HL-60 (cell line): ENCODE results near the gene CCK.

ENCODE experiments used
- POLR2AphosphoS5 ChIP-seq: IDR thresholded peaks from 2 replicates; pipeline ENCODE4 v1.6.1; 2012; ENCODE audit warnings: low read depth
- TF ChIP-seq, protein P1 (sequence below): IDR thresholded peaks from one replicate; pipeline ENCODE4 v1.5.1; 2011; ENCODE audit warnings: low read length, control low read depth, inconsistent platforms; ENCODE audit not compliant: insufficient read depth
- TF ChIP-seq, protein P2 (sequence below): IDR thresholded peaks from 2 replicates; pipeline ENCODE4 v1.6.1; 2012; ENCODE audit warnings: low read depth; ENCODE audit not compliant: insufficient replicate concordance

DNA sequence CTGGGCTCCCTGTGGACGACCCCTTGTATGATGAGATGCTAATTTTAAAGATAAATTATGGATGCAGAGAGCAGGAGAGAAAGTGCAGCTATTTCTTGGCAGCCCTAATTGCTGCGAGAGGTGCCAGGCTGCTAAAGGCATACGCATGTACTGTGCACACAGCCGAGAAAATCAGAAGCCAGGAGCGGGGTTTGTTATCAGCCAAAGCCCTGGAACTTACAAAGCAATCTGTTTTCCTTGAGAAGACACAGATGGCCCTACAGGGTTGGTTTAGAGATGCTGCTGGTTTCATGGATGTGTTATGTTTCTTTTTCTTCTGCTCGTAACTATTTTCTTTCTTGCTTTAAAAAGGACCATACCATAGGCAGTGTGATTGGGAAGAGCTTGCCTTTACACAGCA lies 11.7 kb upstream of the CCK start:
- TF ChIP-seq, protein P1, sequence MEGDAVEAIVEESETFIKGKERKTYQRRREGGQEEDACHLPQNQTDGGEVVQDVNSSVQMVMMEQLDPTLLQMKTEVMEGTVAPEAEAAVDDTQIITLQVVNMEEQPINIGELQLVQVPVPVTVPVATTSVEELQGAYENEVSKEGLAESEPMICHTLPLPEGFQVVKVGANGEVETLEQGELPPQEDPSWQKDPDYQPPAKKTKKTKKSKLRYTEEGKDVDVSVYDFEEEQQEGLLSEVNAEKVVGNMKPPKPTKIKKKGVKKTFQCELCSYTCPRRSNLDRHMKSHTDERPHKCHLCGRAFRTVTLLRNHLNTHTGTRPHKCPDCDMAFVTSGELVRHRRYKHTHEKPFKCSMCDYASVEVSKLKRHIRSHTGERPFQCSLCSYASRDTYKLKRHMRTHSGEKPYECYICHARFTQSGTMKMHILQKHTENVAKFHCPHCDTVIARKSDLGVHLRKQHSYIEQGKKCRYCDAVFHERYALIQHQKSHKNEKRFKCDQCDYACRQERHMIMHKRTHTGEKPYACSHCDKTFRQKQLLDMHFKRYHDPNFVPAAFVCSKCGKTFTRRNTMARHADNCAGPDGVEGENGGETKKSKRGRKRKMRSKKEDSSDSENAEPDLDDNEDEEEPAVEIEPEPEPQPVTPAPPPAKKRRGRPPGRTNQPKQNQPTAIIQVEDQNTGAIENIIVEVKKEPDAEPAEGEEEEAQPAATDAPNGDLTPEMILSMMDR: no peak
- no peak for TF ChIP-seq POLR2AphosphoS5
- TF ChIP-seq, protein P2, sequence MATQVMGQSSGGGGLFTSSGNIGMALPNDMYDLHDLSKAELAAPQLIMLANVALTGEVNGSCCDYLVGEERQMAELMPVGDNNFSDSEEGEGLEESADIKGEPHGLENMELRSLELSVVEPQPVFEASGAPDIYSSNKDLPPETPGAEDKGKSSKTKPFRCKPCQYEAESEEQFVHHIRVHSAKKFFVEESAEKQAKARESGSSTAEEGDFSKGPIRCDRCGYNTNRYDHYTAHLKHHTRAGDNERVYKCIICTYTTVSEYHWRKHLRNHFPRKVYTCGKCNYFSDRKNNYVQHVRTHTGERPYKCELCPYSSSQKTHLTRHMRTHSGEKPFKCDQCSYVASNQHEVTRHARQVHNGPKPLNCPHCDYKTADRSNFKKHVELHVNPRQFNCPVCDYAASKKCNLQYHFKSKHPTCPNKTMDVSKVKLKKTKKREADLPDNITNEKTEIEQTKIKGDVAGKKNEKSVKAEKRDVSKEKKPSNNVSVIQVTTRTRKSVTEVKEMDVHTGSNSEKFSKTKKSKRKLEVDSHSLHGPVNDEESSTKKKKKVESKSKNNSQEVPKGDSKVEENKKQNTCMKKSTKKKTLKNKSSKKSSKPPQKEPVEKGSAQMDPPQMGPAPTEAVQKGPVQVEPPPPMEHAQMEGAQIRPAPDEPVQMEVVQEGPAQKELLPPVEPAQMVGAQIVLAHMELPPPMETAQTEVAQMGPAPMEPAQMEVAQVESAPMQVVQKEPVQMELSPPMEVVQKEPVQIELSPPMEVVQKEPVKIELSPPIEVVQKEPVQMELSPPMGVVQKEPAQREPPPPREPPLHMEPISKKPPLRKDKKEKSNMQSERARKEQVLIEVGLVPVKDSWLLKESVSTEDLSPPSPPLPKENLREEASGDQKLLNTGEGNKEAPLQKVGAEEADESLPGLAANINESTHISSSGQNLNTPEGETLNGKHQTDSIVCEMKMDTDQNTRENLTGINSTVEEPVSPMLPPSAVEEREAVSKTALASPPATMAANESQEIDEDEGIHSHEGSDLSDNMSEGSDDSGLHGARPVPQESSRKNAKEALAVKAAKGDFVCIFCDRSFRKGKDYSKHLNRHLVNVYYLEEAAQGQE: no peak
